Activated T-helper 17 cell treated with anti-CD3 and anti-CD28 coated beads, Interleukin-2, amount 50 U/mL, for 72 hours (primary cell): ENCODE results near the gene PLSCR5. TPM values are rescaled to one million over a fixed set of nuclear protein-coding genes. Genes with fewer than 3 reads are reported as not detected.
A peak's percentile ranks its signal among the peaks of the same experiment; 100 is the strongest.

ENCODE experiments used
- ATAC-seq: fragments of 150-1000 bp; cut with Tn5 transposase; replicated peaks from 2 replicates; pipeline ENCODE4 v1.10.0; 2021; ENCODE audit warnings: mild to moderate bottlenecking, moderate library complexity
- H3K27ac Mint-ChIP-seq: one replicate; pipeline ENCODE4 v1.8.0; 2022; ENCODE audit warnings: mixed read lengths
- H3K27me3 Mint-ChIP-seq: one replicate; pipeline ENCODE4 v1.8.0; 2022; ENCODE audit warnings: mixed read lengths
- H3K36me3 Mint-ChIP-seq: one replicate; pipeline ENCODE4 v1.8.0; 2022; ENCODE audit warnings: low read depth, mild to moderate bottlenecking, mixed read lengths
- H3K4me1 Mint-ChIP-seq: one replicate; pipeline ENCODE4 v1.8.0; 2022; ENCODE audit warnings: mixed read lengths
- H3K4me3 Mint-ChIP-seq: one replicate; pipeline ENCODE4 v1.8.0; 2022; ENCODE audit warnings: mild to moderate bottlenecking, mixed read lengths
- H3K9me3 Mint-ChIP-seq: one replicate; pipeline ENCODE4 v1.8.0; 2022; ENCODE audit warnings: mixed read lengths
- total RNA-seq, 2 donors: library from RNA; stranded (reverse); gene quantifications; one replicate each; pipeline ENCODE4 v1.2.3, GENCODE V29; 2022

PLSCR5 gene
- total RNA-seq, 2 donors from 2014 or later = not detected

GRCh38 chr3:146612015-146612414 is 6.9 kb upstream of the PLSCR5 start:
- H3K4me1 Mint-ChIP-seq = no peaks in the 10 kb centered on the region
- no peak for ATAC-seq
- H3K4me3 Mint-ChIP-seq = no peak overlapping the region
- H3K9me3 Mint-ChIP-seq = peaks cover 3% of the 10 kb centered on the region
- H3K27ac Mint-ChIP-seq = no peak overlapping the region
- no peaks in the 10 kb centered on the region for H3K36me3 Mint-ChIP-seq
- H3K27me3 Mint-ChIP-seq = no peaks in the 10 kb centered on the region

GRCh38 chr3:146611096-146611495 is 6.0 kb upstream of the PLSCR5 start:
- Mint-ChIP-seq H3K27ac (no peak overlapping the region), H3K36me3 (no peaks in the 10 kb centered on the region), H3K9me3 (peaks cover 3% of the 10 kb centered on the region), H3K4me3 (no peak overlapping the region), H3K27me3 (no peaks in the 10 kb centered on the region), H3K4me1 (no peaks in the 10 kb centered on the region)
- no peak for ATAC-seq

- H3K9me3 Mint-ChIP-seq = no peaks in the 10 kb centered on the region
- H3K4me1 Mint-ChIP-seq = no peaks in the 10 kb centered on the region
- H3K36me3 Mint-ChIP-seq = no peaks in the 10 kb centered on the region
- H3K4me3 Mint-ChIP-seq = no peak overlapping the region
- peaks cover 4% of the 10 kb centered on the region for H3K27me3 Mint-ChIP-seq
- ATAC-seq = no peak
- H3K27ac Mint-ChIP-seq = no peak overlapping the region
These were observed 6.6 kb downstream of the PLSCR5 start for GRCh38 chr3:146598535-146598934.

- H3K4me1 Mint-ChIP-seq = no peaks in the 10 kb centered on the region
- peaks cover 8% of the 10 kb centered on the region for H3K27me3 Mint-ChIP-seq
- H3K4me3 Mint-ChIP-seq = no peak overlapping the region
- no peaks in the 10 kb centered on the region for H3K9me3 Mint-ChIP-seq
- no peaks in the 10 kb centered on the region for H3K36me3 Mint-ChIP-seq
- ATAC-seq = no peak
- no peak overlapping the region for H3K27ac Mint-ChIP-seq
These were observed 10.2 kb downstream of the PLSCR5 start for GRCh38 chr3:146594843-146595482.

DNA sequence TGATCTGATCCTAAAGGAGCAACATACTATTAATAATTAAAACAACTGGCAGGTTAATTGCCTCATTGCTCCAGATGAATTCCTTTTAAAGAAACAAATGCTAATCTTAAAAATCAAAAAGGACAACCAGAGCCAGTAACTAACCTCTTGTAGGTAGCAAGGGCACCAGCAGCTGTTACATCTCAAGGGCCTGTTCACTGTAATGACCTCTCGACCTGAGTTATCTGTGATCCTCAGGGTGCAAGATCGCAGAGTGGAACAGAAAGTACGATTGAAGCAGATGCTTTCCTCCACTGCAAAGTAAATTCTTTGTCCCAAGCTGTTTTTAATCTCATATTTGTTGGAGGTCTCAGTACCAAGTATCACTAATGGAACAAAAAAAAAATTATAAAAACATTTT is 11.4 kb downstream of the PLSCR5 start:
- H3K27ac Mint-ChIP-seq = no peak overlapping the region

DNA sequence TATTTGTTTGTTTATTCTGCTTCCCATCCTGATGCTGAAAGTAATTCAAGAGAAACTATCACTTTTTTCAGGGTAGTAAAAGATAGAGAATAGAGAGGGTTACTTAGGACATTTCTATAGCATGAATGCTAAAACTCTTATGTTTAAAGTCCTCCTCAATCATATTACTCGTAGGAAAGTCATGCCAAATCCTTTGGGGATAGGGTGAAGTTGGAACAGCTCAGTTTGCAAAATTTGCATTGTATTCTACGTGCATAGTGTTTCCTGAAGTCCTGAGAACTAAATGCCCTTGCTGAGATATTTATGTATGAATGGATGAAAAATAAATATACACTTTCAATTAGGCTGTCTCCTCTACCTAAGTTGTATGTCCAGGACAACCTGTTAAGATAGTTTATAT is 14.6 kb downstream of the PLSCR5 start:
- Mint-ChIP-seq H3K9me3 (no peaks in the 10 kb centered on the region), H3K27ac (no peak overlapping the region), H3K36me3 (no peaks in the 10 kb centered on the region), H3K27me3 (peaks cover 11% of the 10 kb centered on the region), H3K4me1 (no peaks in the 10 kb centered on the region), H3K4me3 (no peak overlapping the region)
- no peak for ATAC-seq

More for the DNA sequence above, 11.4 kb downstream of the PLSCR5 start:
- Mint-ChIP-seq H3K4me1 (no peaks in the 10 kb centered on the region), H3K9me3 (no peaks in the 10 kb centered on the region), H3K4me3 (no peak overlapping the region), H3K27me3 (peaks cover 8% of the 10 kb centered on the region), H3K36me3 (no peaks in the 10 kb centered on the region)
- no peak for ATAC-seq

- Mint-ChIP-seq H3K27ac (no peak overlapping the region), H3K4me3 (no peak overlapping the region), H3K36me3 (no peaks in the 10 kb centered on the region), H3K27me3 (peaks cover 11% of the 10 kb centered on the region), H3K9me3 (no peaks in the 10 kb centered on the region), H3K4me1 (no peaks in the 10 kb centered on the region)
- no peak for ATAC-seq
These were observed 15.1 kb downstream of the PLSCR5 start for GRCh38 chr3:146589899-146590508.

DNA sequence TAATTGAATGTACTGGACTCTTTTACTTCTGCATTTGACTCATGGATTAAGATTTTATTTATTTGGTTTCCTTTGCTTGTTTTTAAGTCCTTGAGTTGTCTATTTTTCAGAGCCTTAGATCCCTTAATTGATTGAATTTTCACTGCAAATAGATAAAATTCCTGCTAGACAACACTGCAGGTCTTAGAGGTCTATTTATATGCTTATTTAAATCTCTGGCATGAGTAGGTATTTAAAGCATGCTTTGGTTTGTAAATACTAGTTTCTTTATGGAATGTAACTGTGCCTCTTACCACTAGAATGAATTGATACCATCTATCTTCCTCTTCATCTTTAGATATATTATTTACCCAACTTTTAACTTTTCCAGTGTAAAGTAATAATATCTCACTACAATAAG is 20.0 kb downstream of the PLSCR5 start:
- Mint-ChIP-seq H3K9me3 (peaks cover 5% of the 10 kb centered on the region), H3K27me3 (peaks cover 19% of the 10 kb centered on the region), H3K27ac (no peak overlapping the region), H3K4me1 (no peaks in the 10 kb centered on the region), H3K4me3 (no peak overlapping the region), H3K36me3 (no peaks in the 10 kb centered on the region)
- ATAC-seq = no peak

DNA sequence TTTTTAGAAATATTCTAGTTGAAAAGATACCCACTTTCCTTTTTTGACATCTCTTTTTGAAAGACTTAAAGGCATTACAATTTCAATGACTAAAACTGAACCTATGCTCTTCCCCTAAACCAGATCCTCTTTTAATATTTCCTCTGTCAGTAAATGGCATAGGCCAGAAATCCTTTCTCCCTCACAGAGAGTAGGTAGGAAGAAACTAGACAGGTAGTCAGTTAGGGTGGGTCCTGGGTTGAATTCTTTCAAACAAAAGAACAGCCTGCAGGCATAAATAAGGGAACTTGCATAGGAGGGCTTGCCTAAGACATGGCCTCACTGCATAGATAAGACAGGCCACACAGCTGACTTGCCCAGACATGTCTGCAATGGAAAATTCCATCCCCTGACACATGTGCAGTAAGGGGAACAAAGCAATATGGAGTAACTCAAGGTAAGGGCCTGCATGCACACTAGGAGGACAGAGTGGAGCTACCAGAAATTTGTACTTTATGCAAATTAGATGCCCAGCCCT is 23.1 kb downstream of the PLSCR5 start:
- Mint-ChIP-seq H3K36me3 (no peaks in the 10 kb centered on the region), H3K4me1 (no peaks in the 10 kb centered on the region), H3K9me3 (peaks cover 5% of the 10 kb centered on the region), H3K4me3 (no peak overlapping the region), H3K27me3 (peaks cover 15% of the 10 kb centered on the region), H3K27ac (no peak overlapping the region)
- no peak for ATAC-seq

- H3K27me3 Mint-ChIP-seq = peaks cover 11% of the 10 kb centered on the region
These were observed 24.0 kb downstream of the PLSCR5 start for GRCh38 chr3:146581080-146581601.

DNA sequence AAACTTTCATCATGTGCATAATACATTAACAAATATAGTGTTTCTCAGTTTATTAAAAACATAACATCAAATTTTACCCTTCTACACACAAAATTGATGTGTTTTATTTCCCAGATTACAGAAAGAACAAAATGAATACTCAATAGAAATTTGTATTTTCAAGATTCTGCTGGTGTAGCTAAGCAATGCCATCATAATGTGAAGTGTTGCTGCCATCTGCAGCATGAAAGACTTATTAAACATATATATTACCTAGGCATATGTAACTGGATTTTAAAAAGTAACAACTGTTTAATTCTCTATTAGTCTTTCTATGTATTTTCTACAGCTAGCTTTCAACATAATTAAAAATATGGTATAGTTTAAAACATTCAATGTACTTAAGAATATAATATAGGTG is 27.5 kb downstream of the PLSCR5 start:
- peak; percentile 38 for ATAC-seq

More at GRCh38 chr3:146581080-146581601, 24.0 kb downstream of the PLSCR5 start:
- Mint-ChIP-seq H3K9me3 (peaks cover 5% of the 10 kb centered on the region), H3K4me3 (no peak overlapping the region), H3K27ac (no peak overlapping the region), H3K4me1 (no peaks in the 10 kb centered on the region), H3K36me3 (no peaks in the 10 kb centered on the region)
- no peak for ATAC-seq

DNA sequence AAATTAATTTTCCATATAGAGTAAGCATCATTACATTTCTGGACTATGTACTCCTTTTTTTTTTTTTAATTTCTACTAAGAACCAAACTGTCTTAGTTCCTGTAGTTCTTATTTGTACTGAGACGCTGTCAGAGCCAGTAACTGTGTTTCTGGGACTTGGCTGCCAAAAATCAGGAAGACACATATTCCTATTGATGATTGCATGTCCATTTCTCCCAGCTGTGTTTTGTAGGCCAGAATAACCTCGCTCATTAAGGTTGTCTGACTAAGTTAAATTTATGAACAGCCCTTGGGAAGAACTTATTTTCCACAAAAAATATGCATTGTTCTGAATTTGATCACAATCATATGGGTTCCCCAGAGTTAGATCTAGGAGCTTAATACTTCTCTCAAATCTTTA is 29.5 kb downstream of the PLSCR5 start:
- H3K4me3 Mint-ChIP-seq = no peak overlapping the region
- H3K9me3 Mint-ChIP-seq = no peaks in the 10 kb centered on the region
- H3K27ac Mint-ChIP-seq = no peak overlapping the region
- no peaks in the 10 kb centered on the region for H3K27me3 Mint-ChIP-seq
- ATAC-seq = no peak
- no peaks in the 10 kb centered on the region for H3K4me1 Mint-ChIP-seq
- no peaks in the 10 kb centered on the region for H3K36me3 Mint-ChIP-seq

More for the DNA sequence above, 27.5 kb downstream of the PLSCR5 start:
- no peak overlapping the region for H3K27ac Mint-ChIP-seq
- H3K4me3 Mint-ChIP-seq = no peak overlapping the region
- H3K27me3 Mint-ChIP-seq = no peaks in the 10 kb centered on the region
- H3K4me1 Mint-ChIP-seq = no peaks in the 10 kb centered on the region
- H3K9me3 Mint-ChIP-seq = no peaks in the 10 kb centered on the region
- H3K36me3 Mint-ChIP-seq = no peaks in the 10 kb centered on the region

GRCh38 chr3:146574173-146574572 is 31.0 kb downstream of the PLSCR5 start:
- no peak overlapping the region for H3K27ac Mint-ChIP-seq
- H3K4me3 Mint-ChIP-seq = no peak overlapping the region
- no peak for ATAC-seq
- no peaks in the 10 kb centered on the region for H3K9me3 Mint-ChIP-seq
- no peaks in the 10 kb centered on the region for H3K4me1 Mint-ChIP-seq
- no peaks in the 10 kb centered on the region for H3K36me3 Mint-ChIP-seq
- no peaks in the 10 kb centered on the region for H3K27me3 Mint-ChIP-seq

GRCh38 chr3:146569314-146569713 is 35.8 kb downstream of the PLSCR5 start:
- H3K9me3 Mint-ChIP-seq = no peaks in the 10 kb centered on the region
- H3K27me3 Mint-ChIP-seq = no peaks in the 10 kb centered on the region
- no peaks in the 10 kb centered on the region for H3K4me1 Mint-ChIP-seq
- no peak for ATAC-seq
- H3K4me3 Mint-ChIP-seq = no peak overlapping the region
- H3K36me3 Mint-ChIP-seq = no peaks in the 10 kb centered on the region
- H3K27ac Mint-ChIP-seq = no peak overlapping the region

DNA sequence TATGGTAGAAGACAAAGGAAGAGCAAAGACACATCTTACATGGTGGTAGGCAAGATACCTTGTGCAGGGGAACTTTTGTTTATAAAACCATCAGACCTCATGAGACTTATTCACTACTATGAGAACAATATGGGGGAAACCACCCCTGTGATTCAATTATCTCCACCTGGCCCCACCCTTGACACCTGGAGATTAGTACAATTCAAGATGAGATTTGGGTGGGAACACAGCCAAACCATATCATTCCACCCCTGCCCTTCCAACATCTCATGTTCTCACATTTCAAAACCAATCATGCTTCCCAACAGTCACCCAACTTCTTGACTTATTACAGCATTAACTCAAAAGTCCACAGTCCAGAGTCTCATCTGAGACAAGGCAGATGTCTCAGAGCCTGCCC is 39.0 kb downstream of the PLSCR5 start:
- H3K4me1 Mint-ChIP-seq = no peaks in the 10 kb centered on the region
- H3K36me3 Mint-ChIP-seq = no peaks in the 10 kb centered on the region
- H3K9me3 Mint-ChIP-seq = no peaks in the 10 kb centered on the region
- no peak for ATAC-seq
- H3K27me3 Mint-ChIP-seq = peaks cover 3% of the 10 kb centered on the region
- H3K4me3 Mint-ChIP-seq = no peak overlapping the region
- H3K27ac Mint-ChIP-seq = no peak overlapping the region
